NCI-H2081 (cell line): ENCODE measurements around the gene ALDH1A3.

ENCODE experiments used
- DNase-seq, 2 experiments: peaks; one replicate each; lab custom pipeline; 2025; lab: John Stamatoyannopoulos, UW

ALDH1A3 gene

GRCh38 chr15:100881573-100882336, 2.1 kb downstream of the ALDH1A3 start:
- DNase-seq = no peak

GRCh38 chr15:100885116-100885515, 5.5 kb downstream of the ALDH1A3 start:
- DNase-seq = no peak

GRCh38 chr15:100885811-100886210, 6.2 kb downstream of the ALDH1A3 start:
- DNase-seq = no peak

- DNase-seq = no peak
Measured at GRCh38 chr15:100887211-100887913, 7.7 kb downstream of the ALDH1A3 start.

DNA sequence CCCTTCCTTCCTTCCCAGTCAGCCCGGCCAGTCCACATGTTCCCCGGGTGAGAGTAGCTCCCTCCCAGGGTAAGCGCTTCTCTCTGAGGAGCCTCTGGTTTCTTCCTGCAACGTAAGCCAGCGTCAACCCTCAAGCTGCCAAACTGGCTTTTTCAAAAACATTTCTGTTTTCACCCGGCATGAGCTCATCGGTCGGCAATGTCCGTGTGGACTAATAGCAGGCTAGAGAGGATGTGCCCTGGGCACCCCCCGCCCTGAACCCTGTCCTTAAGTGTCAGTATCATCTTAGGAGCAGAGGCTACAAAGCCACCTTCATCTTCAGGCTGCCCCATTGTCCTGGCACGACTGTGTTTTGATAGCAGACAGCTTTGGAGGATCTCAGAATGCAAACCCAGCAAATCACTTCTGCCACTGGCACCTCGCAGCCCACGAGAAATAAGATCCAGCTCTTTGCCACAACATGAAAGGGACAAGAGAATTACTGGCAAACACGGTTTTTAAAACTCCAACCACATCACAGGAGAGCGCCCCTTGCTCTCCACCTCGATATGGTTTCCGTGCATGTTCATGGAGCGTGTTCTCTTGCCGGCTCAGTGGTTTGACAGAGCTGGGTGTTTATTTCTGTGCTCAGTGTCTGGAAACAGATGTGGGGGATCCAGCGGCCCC, 9.9 kb downstream of the ALDH1A3 start:
- DNase-seq = no peak

- DNase-seq = no peak
Measured at GRCh38 chr15:100890051-100890720, 10.6 kb downstream of the ALDH1A3 start.

DNA sequence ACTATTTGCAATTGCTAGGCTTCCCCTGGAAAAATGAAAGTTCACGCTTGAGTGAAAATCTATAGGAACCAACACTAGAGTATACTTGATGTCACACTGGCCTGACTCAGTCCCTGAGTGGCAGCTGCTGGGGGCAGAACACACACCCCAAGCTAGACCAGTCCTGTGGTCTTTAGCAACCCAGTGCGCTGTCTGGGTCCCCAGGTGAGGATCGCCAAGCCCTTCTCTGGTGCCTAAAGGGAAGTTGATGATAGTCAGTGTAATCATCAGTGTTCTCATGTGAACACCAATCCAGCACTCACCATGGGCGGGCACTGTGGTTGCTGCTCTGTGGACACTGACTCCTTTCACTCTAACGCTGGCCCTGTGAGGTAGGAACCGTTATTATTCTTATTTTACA, 11.2 kb downstream of the ALDH1A3 start:
- DNase-seq = no peak

GRCh38 chr15:100891307-100892012, 11.8 kb downstream of the ALDH1A3 start:
- DNase-seq = no peak

- DNase-seq = no peak
Measured at GRCh38 chr15:100892013-100892355, 12.4 kb downstream of the ALDH1A3 start.

- no peak for DNase-seq
Measured at GRCh38 chr15:100893261-100893963, 13.8 kb downstream of the ALDH1A3 start.

DNA sequence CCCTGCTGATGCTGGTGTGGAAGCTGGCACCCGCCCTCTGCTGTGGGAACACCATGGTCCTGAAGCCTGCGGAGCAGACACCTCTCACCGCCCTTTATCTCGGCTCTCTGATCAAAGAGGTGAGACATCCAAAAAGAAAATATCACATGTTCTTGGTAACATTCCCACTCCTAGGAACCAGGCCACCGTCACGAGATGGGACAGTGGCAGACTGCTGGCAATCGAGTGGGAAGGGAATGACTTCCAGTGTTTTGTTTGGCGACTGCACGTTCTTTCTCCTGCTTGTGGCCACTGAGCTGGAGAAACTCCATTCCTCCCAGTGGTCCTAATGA, 14.3 kb downstream of the ALDH1A3 start:
- DNase-seq = no peak

- no peak for DNase-seq
Measured at GRCh38 chr15:100895721-100896120, 16.1 kb downstream of the ALDH1A3 start.

DNA sequence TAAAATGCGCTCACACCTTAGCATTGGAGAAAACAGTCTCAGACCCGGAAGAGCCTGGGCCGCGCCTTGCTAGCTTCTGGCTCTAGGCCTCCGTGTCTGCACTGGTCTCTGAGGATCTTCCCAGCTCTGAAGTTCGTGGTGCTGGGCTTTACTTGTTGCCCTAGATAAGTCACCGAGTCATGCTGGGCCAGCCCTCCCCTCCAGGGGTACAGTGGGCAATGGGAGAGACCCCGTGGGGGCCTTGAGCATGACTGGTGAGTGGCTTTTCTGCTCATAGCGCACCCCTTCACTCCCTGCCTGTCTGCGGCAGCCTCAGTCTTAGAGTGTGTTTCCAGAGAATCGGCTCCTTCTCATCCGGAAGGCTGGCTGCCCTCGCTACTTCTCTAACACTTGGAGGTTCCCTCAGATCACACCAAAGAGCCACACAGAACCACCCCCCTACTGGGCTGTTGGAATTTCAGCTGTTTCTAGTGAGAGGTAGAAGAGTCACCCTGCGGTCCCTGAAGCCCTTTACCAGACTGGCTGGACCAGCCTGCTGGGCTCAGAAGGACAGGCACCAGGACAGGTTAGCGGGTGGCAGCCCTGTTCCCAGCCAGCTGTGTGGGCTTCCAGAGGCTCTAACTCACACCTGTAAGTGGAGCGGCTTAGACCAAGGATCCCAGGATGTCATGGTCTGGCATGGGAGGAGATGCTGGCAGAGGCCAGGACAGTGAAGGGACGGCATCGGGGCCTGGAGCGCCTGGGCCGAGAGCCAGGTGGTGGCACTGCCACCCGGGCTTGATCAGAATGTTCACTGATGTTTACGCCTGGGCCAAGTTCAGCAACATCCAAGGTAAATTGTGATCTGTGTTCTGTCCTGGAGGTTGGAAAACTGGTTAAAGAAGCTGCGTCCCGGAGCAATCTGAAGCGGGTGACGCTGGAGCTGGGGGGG, 17.9 kb downstream of the ALDH1A3 start:
- peak in 1 of 2 experiments; percentile 41 for DNase-seq

DNA sequence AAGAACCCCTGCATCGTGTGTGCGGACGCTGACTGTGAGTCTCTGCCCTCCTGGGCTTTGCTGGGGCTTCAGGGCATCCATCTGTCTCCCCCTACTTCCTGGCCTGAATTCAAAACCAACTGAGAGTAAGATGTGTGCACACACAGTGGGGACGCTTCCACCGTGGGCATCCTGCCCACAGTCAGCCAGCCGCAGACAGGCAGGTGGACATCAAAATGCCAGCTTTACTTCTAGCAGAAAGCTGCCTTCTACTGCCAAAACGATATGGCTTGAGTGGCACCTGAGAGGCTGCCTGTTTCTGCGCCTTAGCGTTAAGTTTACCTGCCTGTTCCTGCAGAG, 18.5 kb downstream of the ALDH1A3 start:
- peak; percentile 41 to 79 for DNase-seq

DNA sequence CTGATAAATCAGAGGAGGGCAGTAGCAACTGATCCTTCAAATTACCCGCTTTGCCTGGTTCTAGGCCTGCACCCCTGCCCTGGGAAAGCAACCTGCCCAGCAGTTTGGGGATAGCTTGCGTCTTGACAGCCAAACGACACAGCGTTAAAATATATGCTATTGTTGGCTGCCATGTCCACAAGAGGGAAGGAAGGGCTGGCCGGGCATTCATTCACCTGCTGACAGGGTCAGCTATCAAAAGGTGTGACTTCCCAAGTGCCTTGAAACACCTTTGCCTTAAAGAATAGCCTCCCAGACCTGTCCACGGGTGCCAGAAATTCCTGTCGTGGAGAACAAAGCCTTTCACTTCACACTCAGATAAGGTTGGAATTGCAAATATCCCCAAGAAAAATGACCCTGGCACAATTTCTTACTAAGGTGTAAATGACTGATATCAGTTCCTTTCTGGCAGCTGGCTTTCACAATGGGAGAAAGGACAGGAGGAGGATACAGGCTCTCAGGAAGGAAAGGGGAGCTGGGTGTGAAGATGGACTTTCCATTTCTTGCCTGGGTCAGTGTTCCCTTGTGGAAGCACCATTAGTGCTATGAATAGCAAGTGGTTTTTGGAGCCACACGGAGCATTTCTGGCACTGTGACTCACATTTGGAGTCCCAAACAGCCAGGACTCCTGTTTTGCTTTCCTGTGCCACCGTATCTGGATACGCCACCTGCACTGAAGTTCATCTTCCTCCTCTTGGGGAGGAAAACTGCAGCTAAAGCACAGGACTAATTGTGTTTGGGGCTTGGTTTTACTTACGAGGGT, 19.2 kb downstream of the ALDH1A3 start:
- no peak for DNase-seq

GRCh38 chr15:100899601-100900000, 20.0 kb downstream of the ALDH1A3 start:
- DNase-seq = no peak

DNA sequence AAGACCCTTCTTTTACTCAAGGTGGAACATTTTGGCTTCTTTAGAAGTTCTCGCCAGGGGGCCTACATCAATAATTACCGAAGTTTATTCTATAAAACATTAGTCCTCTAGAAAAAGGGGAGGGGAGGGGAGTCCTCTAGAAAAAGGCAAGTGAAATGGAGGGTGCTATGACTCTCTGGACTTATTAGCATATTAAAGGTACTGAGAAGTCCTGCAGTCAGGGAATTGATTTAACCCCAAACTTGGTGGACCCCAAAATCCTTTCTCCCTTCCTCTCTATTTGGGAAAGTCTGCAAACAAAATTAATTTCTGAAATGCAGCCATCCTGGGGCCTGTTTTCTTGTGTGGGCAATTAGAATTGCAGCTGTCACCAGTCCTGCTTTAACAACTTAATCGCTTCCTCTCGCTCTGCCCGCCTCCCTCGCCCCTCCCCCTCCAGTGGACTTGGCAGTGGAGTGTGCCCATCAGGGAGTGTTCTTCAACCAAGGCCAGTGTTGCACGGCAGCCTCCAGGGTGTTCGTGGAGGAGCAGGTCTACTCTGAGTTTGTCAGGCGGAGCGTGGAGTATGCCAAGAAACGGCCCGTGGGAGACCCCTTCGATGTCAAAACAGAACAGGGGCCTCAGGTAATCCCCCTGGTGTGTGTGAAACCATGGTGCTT, 20.6 kb downstream of the ALDH1A3 start:
- peak; percentile 66 to 81 for DNase-seq

DNA sequence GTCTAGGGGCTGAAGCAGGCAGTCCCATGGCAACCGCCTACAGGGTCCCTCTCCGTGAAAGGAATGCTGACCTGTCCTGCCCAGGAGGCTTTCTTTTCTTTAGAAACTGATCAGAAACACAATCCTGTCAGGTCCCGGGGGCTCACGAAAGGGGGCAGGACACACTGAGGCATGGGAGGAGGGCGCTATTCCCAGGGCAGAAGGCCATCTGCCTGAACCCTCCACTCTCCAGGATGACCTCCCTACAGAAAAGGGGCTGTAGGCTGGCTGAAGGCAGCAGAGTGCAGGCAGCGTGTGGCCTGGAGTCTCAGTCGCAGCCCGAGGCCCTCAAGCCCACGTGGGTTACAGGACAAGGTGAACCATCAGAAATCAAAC, 21.2 kb downstream of the ALDH1A3 start:
- DNase-seq = no peak

DNA sequence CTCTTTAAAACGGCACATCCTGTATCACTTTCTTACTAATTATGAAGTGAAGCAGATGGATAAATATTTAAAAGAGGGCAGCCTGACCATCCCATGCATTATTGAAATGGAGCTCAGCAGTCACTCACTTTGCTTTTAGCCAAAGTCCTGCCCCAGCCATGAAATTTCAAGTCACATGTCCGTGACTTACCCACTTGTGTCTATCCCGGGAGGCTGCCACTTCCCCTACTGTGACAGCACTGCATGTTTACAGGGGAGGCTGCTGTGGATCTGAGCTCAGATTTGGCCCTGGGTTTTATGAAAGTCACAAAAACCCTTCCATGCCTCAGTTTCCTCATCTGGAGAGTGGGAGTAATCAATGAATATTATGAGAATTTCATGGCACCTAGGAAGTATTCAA, 21.7 kb downstream of the ALDH1A3 start:
- no peak for DNase-seq
